Left lung (tissue), 14 donors: ENCODE measurements around the gene CLEC4D. TPM values are rescaled to one million over a fixed set of nuclear protein-coding genes. Genes with fewer than 3 reads are reported as not detected.
A peak's percentile ranks its signal among the peaks of the same experiment; 100 is the strongest.

Experiments used
- ATAC-seq: fragments of 200-7000 bp; cut with Tn5 transposase; one replicate; pipeline ENCODE4 v1.9.1; 2020; ENCODE audit warnings: moderate library complexity
- DNase-seq, 4 donors: peaks; one replicate each; pipeline ENCODE4 v3.0.0-alpha.2; 2013 to 2020
- H3K27ac ChIP-seq, 2 donors: fragments of 200-600 bp; sonication (generic) in 1 of 2; one replicate each; pipeline versions ENCODE4 v1.5.0 to v1.8.0; 2020 to 2021
- H3K27me3 ChIP-seq, 2 donors: fragments of 200-600 bp; sonication (generic) in 1 of 2; one replicate each; pipeline versions ENCODE4 v1.5.0 to v1.8.0; 2020 to 2021
- H3K36me3 ChIP-seq, 2 donors: fragments of 200-600 bp; sonication (generic) in 1 of 2; one replicate each; pipeline versions ENCODE4 v1.5.0 to v1.8.0; 2020 to 2021
- H3K4me1 ChIP-seq, 2 donors: fragments of 200-600 bp; one replicate each; pipeline ENCODE4 v1.8.0; 2021
- H3K4me3 ChIP-seq, 2 donors: fragments of 200-600 bp; sonication (generic) in 1 of 2; one replicate each; pipeline versions ENCODE4 v1.5.0 to v1.8.0; 2020 to 2021; ENCODE audit warnings: mild to moderate bottlenecking in 1 of 2
- H3K9me3 ChIP-seq, 2 donors: fragments of 200-600 bp; sonication (generic) in 1 of 2; one replicate each; pipeline versions ENCODE4 v1.5.0 to v1.8.0; 2020 to 2021
- CTCF ChIP-seq, 2 donors: fragments of 200-600 bp; sonication (generic) in 1 of 2; IDR thresholded peaks; one replicate each; pipeline versions ENCODE4 v1.5.0 to v1.8.0; 2021; ENCODE audit warnings: antibody characterized with exemption in 2 of 2
- intact Hi-C, 2 donors: fragments of 100-400 bp; cut with DNase I; formaldehyde crosslinking; loops; one replicate each; pipeline versions ENCODE4 v1.11.2 to v1.14.2; 2022
- long read RNA-seq, 12 donors: library from polyadenylated mRNA in 2 of 12; unstranded in 2 of 12; transcript quantifications; one replicate each; pipeline ENCODE4 v2.0.0 and lab custom pipeline, GENCODE V29; 2019 to 2026
- polyA plus RNA-seq, 6 donors: library from polyadenylated mRNA; unstranded; fragments of 120-200 nt; gene quantifications; one replicate each; pipeline ENCODE4 v1.2.1, GENCODE V29; 2013; ENCODE audit not compliant: insufficient read length in 6 of 6
- total RNA-seq, 2 donors: library from RNA; stranded (reverse); fragmentation: NEBNext Ultra II Directional; extraction: Animal tissue kit (Norgen Biotek cat#: 25700); gene quantifications; one replicate each; pipeline ENCODE4 v1.2.1, GENCODE V29; 2021
- donor health status: DM: no; HTN: yes; CAD: no.
- donor health status: DM: no; HTN: no; CAD: no.

CLEC4D gene
- total RNA-seq (10 to 100 TPM in 1 of 2 donors, under 1 TPM in 1; 0.35 to 15.7 TPM), polyA plus RNA-seq (under 1 TPM; 0.11 to 0.91 (median 0.22) TPM)
- long read RNA-seq, donor 1, result 0 reads
- long read RNA-seq, donor 2, result 0 reads
- long read RNA-seq, donor 3, result 0 reads
- long read RNA-seq, donor 4, result 0 reads
- long read RNA-seq, donor 5, result 0 reads
- long read RNA-seq, donor 6, result 0 reads
- long read RNA-seq, donor 7, result 0 reads
- long read RNA-seq, donor 8, result 0 reads
- long read RNA-seq, donor 9, result 0 reads
- long read RNA-seq, donor 10, transcript CLEC4D-201 (6 exons, 1,936 nt), result major isoform, 6 of 8 reads
- long read RNA-seq, donor 10, partial matches to known transcripts, result 0 of 8 reads
- long read RNA-seq, donor 10, other reads (novel, unspliced or antisense), result 2 of 8 reads
- long read RNA-seq, donor 11, result 0 reads
- long read RNA-seq, donor 12, result 0 reads

DNA sequence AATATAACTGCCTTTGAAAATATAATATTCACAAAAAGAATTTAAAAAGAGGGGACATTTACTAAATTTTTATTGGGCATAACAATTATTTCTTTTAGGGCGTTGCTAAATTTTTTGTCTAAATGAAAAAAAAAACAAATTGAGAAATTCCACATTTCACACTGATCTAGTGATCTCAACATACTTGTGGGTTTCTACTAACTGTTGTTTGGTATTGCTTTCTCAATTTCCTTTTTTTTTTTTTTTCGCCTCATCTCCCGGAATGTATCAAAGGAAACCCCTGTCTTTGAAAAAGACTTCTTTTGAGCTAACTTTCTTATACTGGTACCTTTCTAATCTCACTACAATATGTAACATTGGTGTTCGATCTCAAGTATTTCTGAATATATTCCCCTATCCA lies at the start of gene CLEC4D:
Gene CLEC4D (plus strand): TSS at position 248 of the 400 bp plus-strand sequence. CDS start 230 bp downstream, outside the sequence.
- no peak for DNase-seq
- intact Hi-C loops, result no loop called here
- TF ChIP-seq CTCF (IDR thresholded peaks at IDR 0.05), result no peak
- Histone ChIP-seq H3K4me3 (peak within 1 kb of the TSS in 1 of 2 donors; percentile 22), H3K27ac (peak within 1 kb of the TSS in 1 of 2 donors; percentile 91), H3K4me1 (peaks cover 0 to 22% of the 10 kb centered on the region in 2 donors), H3K27me3 (peaks cover 0 to 5% of the 10 kb centered on the region in 2 donors), H3K9me3 (no peaks in the 10 kb centered on the region), H3K36me3 (no peaks in the 10 kb centered on the region)
- ATAC-seq, result no peak

DNA sequence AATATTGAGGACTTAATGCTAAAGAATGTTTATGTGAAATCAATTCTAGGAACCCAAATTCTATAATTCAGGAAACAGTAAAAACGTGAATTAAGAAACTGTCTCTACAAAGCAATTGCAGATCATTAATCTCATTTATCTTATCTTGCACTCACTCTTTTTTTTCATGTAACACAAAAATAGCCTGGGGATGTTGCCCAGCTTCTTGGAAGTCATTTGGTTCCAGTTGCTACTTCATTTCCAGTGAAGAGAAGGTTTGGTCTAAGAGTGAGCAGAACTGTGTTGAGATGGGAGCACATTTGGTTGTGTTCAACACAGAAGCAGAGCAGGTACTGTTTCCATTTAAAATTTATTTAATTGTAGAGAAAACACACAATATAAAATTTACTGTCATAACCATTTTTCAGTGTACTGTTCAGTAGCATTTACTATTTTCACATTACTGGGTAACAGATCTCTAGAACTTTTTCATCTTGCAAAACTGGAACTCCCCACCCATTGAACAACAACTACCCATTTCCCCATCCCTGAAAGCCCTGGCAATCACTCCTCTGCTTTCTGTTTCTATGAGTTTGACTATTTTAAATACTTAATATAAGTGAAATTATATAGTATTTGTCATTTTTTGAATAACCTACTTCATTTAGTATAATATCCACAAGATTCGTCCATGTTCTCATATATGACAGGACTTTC lies 47.9 kb upstream of the CLEC4D start:
- intact Hi-C loops, result no loop called here
- TF ChIP-seq CTCF (IDR thresholded peaks at IDR 0.05), result no peak
- Histone ChIP-seq H3K9me3 (peaks cover 0 to 12% of the 10 kb centered on the region in 2 donors), H3K27ac (peak overlapping the region in 1 of 2 donors; percentile 69), H3K36me3 (no peaks in the 10 kb centered on the region), H3K4me3 (no peak overlapping the region), H3K4me1 (peaks cover 0 to 14% of the 10 kb centered on the region in 2 donors), H3K27me3 (no peaks in the 10 kb centered on the region)
- DNase-seq, result no peak
- ATAC-seq, result no peak

GRCh38 chr12:8466241-8466640 lies 47.1 kb upstream of the CLEC4D start:
- peaks cover 0 to 12% of the 10 kb centered on the region in 2 donors for H3K9me3 ChIP-seq
- no peak for TF ChIP-seq CTCF (IDR thresholded peaks at IDR 0.05)
- peak overlapping the region; percentile 16 to 69 for H3K27ac ChIP-seq
- no peaks in the 10 kb centered on the region for H3K36me3 ChIP-seq
- DNase-seq, result no peak
- H3K4me3 ChIP-seq, result no peak overlapping the region
- H3K4me1 ChIP-seq, result peaks cover 0 to 14% of the 10 kb centered on the region in 2 donors
- intact Hi-C loops, result no loop called here
- ATAC-seq, result no peak
- no peaks in the 10 kb centered on the region for H3K27me3 ChIP-seq

- H3K27me3 ChIP-seq, result no peaks in the 10 kb centered on the region
- TF ChIP-seq CTCF (IDR thresholded peaks at IDR 0.05), result no peak
- intact Hi-C loops, result no loop called here
- H3K36me3 ChIP-seq, result no peaks in the 10 kb centered on the region
- ATAC-seq (no peak), DNase-seq (no peak)
- no peak overlapping the region for H3K27ac ChIP-seq
- peaks cover 0 to 12% of the 10 kb centered on the region in 2 donors for H3K9me3 ChIP-seq
- H3K4me1 ChIP-seq, result peaks cover 0 to 7% of the 10 kb centered on the region in 2 donors
- H3K4me3 ChIP-seq, result no peak overlapping the region
Observed at GRCh38 chr12:8471090-8471489, 42.2 kb upstream of the CLEC4D start.
